Keratinocyte (primary cell): ENCODE results near the gene VSIR. TPM values are rescaled to one million over a fixed set of nuclear protein-coding genes. Genes with fewer than 3 reads are reported as not detected.

Experiments
- DNase-seq: peaks from one replicate; pipeline ENCODE4 v3.0.0-alpha.2; 2011; ENCODE audit warnings: low read depth, missing footprints, low spot score
- FAIRE-seq: peaks from 2 replicates; lab custom pipeline; 2011; peaks lifted over from hg19 to GRCh38; lab: Jason Lieb, UNC
- H2AFZ ChIP-seq: 2 replicates; pipeline ENCODE4 v1.6.0; 2012; ENCODE audit warnings: low read length, control low read depth, inconsistent platforms; ENCODE audit not compliant: control insufficient read depth
- H3K27ac ChIP-seq: 2 replicates; pipeline ENCODE4 v1.5.1; 2011; ENCODE audit warnings: low read length; ENCODE audit not compliant: control insufficient read depth, insufficient read depth
- H3K27me3 ChIP-seq: 3 replicates; pipeline ENCODE4 v1.6.0; 2011; ENCODE audit warnings: low read length; ENCODE audit not compliant: control insufficient read depth, insufficient read depth; ENCODE audit errors: extremely low read depth
- H3K36me3 ChIP-seq, 2 experiments: 2 replicates in 1 of 2; 3 replicates in 1 of 2; pipeline ENCODE4 v1.5.1; 2011; ENCODE audit warnings: low read length in 2 of 2, mild to moderate bottlenecking in 1 of 2; ENCODE audit not compliant: control insufficient read depth in 2 of 2, insufficient read depth in 2 of 2; ENCODE audit errors: extremely low read depth in 1 of 2
- H3K4me1 ChIP-seq: 3 replicates; pipeline ENCODE4 v1.5.1; 2011; ENCODE audit warnings: low read length; ENCODE audit not compliant: control insufficient read depth, insufficient read depth; ENCODE audit errors: extremely low read depth
- H3K4me2 ChIP-seq: 3 replicates; pipeline ENCODE4 v1.6.0; 2011; ENCODE audit warnings: low read depth, low read length; ENCODE audit not compliant: control insufficient read depth, insufficient read depth; ENCODE audit errors: extremely low read depth
- H3K4me3 ChIP-seq, 3 experiments: fragments of 200-600 bp in 1 of 3; sonication (generic) in 1 of 3; 2 replicates in 2 of 3; 3 replicates in 1 of 3; pipeline ENCODE4 v1.5.1; 2011 to 2016; ENCODE audit warnings: low read length in 3 of 3, mild to moderate bottlenecking in 3 of 3, control low read depth in 2 of 3, inconsistent platforms in 1 of 3, low read depth in 1 of 3, mixed read lengths in 1 of 3, mixed run types in 1 of 3, moderate library complexity in 1 of 3; ENCODE audit not compliant: control insufficient read depth in 2 of 3, insufficient read depth in 2 of 3; ENCODE audit errors: extremely low read depth in 1 of 3
- H3K79me2 ChIP-seq: 2 replicates; pipeline ENCODE4 v1.6.0; 2012; ENCODE audit warnings: low read length; ENCODE audit not compliant: control insufficient read depth, insufficient read depth
- H3K9ac ChIP-seq: 3 replicates; pipeline ENCODE4 v1.6.0; 2011; ENCODE audit warnings: low read length; ENCODE audit not compliant: control insufficient read depth, insufficient read depth; ENCODE audit errors: extremely low read depth
- H3K9me1 ChIP-seq: 3 replicates; pipeline ENCODE4 v1.6.0; 2011; ENCODE audit warnings: low read length; ENCODE audit not compliant: control insufficient read depth, insufficient read depth; ENCODE audit errors: extremely low read depth
- H3K9me3 ChIP-seq: 2 replicates; pipeline ENCODE4 v1.5.1; 2012; ENCODE audit warnings: low read depth, low read length; ENCODE audit not compliant: control insufficient read depth
- H4K20me1 ChIP-seq: 3 replicates; pipeline ENCODE4 v1.6.0; 2011; ENCODE audit warnings: low read length; ENCODE audit not compliant: control insufficient read depth, insufficient read depth; ENCODE audit errors: extremely low read depth
- EZH2 ChIP-seq: IDR thresholded peaks from one replicate; pipeline ENCODE4 v1.6.1; 2012; ENCODE audit warnings: inconsistent platforms, mild to moderate bottlenecking, low read length, moderate library complexity
- dilution Hi-C: fragments of 300-500 bp; cut with MboI; formaldehyde crosslinking; loops from one replicate; pipeline ENCODE4 v1.7.0; 2020; ENCODE audit warnings: low sequenced_read_pairs; ENCODE audit not compliant: extremely low pct_ligation_motif_present
- polyA plus RNA-seq, 5 experiments: library from polyadenylated mRNA; depleted of rRNA in 3 of 5; stranded (reverse) in 3 of 5; stranded (forward) in 1 of 5; unstranded in 1 of 5; fragments of >200 nt; gene quantifications; 1 replicate in 1 of 5; 2 replicates in 3 of 5; 3 replicates in 1 of 5; pipeline versions ENCODE4 v1.2.1 to v1.2.3, GENCODE V29; 2011 to 2012; ENCODE audit warnings: missing spikeins in 2 of 5, low read depth in 1 of 5, low replicate concordance in 1 of 5
- TF ChIP-seq, protein P1 (sequence below), 3 experiments: IDR thresholded peaks in 1 of 3; conservative IDR thresholded peaks in 1 of 3; optimal IDR thresholded peaks in 1 of 3; 2 replicates in 2 of 3; 3 replicates in 1 of 3; pipeline versions ENCODE3 to v1.5.1; 2011; ENCODE audit warnings: low read length in 3 of 3, mild to moderate bottlenecking in 3 of 3, moderate library complexity in 2 of 3, control low read depth in 1 of 3, inconsistent platforms in 1 of 3; ENCODE audit not compliant: insufficient read depth in 2 of 3; ENCODE audit errors: extremely low read depth in 1 of 3

The VSIR gene
- polyA plus RNA-seq, 1 donor (not counting 4 experiments of a cell fraction or from before 2014, with no cell fraction given), result 8.1 TPM

DNA sequence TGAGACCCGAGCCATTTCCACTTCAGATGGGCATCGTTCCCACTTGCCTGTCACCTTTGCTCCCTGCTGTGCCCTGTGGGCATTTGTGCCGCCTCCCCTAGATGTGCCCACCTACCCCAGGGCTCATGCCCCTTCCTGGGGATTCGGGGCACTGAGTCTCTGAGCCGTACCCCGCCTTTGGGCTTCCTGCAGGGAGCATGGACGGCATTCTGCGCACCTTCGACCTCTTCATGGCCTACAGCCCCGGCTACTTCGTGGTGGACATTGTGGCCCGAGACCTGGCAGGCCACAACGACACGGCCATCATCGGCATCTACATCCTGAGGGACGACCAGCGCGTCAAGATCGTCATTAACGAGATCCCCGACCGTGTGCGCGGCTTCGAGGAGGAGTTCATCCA lies 36.3 kb upstream of the VSIR start:
- no peak for TF ChIP-seq EZH2
- TF ChIP-seq, protein P1, sequence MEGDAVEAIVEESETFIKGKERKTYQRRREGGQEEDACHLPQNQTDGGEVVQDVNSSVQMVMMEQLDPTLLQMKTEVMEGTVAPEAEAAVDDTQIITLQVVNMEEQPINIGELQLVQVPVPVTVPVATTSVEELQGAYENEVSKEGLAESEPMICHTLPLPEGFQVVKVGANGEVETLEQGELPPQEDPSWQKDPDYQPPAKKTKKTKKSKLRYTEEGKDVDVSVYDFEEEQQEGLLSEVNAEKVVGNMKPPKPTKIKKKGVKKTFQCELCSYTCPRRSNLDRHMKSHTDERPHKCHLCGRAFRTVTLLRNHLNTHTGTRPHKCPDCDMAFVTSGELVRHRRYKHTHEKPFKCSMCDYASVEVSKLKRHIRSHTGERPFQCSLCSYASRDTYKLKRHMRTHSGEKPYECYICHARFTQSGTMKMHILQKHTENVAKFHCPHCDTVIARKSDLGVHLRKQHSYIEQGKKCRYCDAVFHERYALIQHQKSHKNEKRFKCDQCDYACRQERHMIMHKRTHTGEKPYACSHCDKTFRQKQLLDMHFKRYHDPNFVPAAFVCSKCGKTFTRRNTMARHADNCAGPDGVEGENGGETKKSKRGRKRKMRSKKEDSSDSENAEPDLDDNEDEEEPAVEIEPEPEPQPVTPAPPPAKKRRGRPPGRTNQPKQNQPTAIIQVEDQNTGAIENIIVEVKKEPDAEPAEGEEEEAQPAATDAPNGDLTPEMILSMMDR (optimal IDR thresholded peaks at IDR 0.05 in 1 of 3, IDR thresholded peaks at IDR 0.05 in 1 of 3, conservative IDR thresholded peaks at IDR 0.05 in 1 of 3; ENCODE audit: extremely low read depth in 1 of 3, insufficient read depth in 2 of 3, low read length in 3 of 3), result no peak
- no peaks in the 10 kb centered on the region for H3K9me3 ChIP-seq
- peaks cover 13% of the 10 kb centered on the region for H3K27me3 ChIP-seq
- no peaks in the 10 kb centered on the region for H3K9me1 ChIP-seq
- H3K79me2 ChIP-seq, result no peaks in the 10 kb centered on the region
- H2AFZ ChIP-seq, result no peak overlapping the region
- H4K20me1 ChIP-seq, result no peaks in the 10 kb centered on the region
- H3K4me1 ChIP-seq, result no peaks in the 10 kb centered on the region
- H3K9ac ChIP-seq, result no peak overlapping the region
- no peak overlapping the region for H3K4me2 ChIP-seq
- DNase-seq (no peak), FAIRE-seq (no peak)
- peaks cover 0 to 4% of the 10 kb centered on the region in 2 experiments for H3K36me3 ChIP-seq
- H3K4me3 ChIP-seq, result no peak overlapping the region
- dilution Hi-C loops, result no loop called here
- H3K27ac ChIP-seq, result no peak overlapping the region

GRCh38 chr10:71807557-71808510 lies 34.5 kb upstream of the VSIR start:
- dilution Hi-C loops, result no loop called here
- TF ChIP-seq, protein P1 (optimal IDR thresholded peaks at IDR 0.05 in 1 of 3, IDR thresholded peaks at IDR 0.05 in 1 of 3, conservative IDR thresholded peaks at IDR 0.05 in 1 of 3; ENCODE audit: extremely low read depth in 1 of 3, insufficient read depth in 2 of 3, low read length in 3 of 3), result no peak
- no peak for TF ChIP-seq EZH2
- Histone ChIP-seq H3K9ac (no peak overlapping the region), H3K9me3 (no peaks in the 10 kb centered on the region), H3K4me3 (no peak overlapping the region), H3K27me3 (peaks cover 13% of the 10 kb centered on the region), H3K4me1 (no peaks in the 10 kb centered on the region), H2AFZ (no peak overlapping the region), H3K79me2 (no peaks in the 10 kb centered on the region), H3K9me1 (no peaks in the 10 kb centered on the region), H3K4me2 (no peak overlapping the region), H3K27ac (no peak overlapping the region), H4K20me1 (no peaks in the 10 kb centered on the region), H3K36me3 (no peaks in the 10 kb centered on the region)
- FAIRE-seq (no peak), DNase-seq (no peak)
